Occipital lobe (tissue), 2 donors: ENCODE results near the gene SYNGR1. TPM values are rescaled to one million over a fixed set of nuclear protein-coding genes. Genes with fewer than 3 reads are reported as not detected.

ENCODE experiments used
- DNase-seq: peaks from one replicate; lab custom pipeline; 2025; lab: John Stamatoyannopoulos, UW
- total RNA-seq: library from RNA; depleted of rRNA; stranded (reverse); fragments of >200 nt; gene quantifications from one replicate; pipeline ENCODE4 v1.2.3, GENCODE V29; 2014

Gene SYNGR1, protein sequence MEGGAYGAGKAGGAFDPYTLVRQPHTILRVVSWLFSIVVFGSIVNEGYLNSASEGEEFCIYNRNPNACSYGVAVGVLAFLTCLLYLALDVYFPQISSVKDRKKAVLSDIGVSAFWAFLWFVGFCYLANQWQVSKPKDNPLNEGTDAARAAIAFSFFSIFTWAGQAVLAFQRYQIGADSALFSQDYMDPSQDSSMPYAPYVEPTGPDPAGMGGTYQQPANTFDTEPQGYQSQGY
- total RNA-seq, result 63.9 TPM

DNA sequence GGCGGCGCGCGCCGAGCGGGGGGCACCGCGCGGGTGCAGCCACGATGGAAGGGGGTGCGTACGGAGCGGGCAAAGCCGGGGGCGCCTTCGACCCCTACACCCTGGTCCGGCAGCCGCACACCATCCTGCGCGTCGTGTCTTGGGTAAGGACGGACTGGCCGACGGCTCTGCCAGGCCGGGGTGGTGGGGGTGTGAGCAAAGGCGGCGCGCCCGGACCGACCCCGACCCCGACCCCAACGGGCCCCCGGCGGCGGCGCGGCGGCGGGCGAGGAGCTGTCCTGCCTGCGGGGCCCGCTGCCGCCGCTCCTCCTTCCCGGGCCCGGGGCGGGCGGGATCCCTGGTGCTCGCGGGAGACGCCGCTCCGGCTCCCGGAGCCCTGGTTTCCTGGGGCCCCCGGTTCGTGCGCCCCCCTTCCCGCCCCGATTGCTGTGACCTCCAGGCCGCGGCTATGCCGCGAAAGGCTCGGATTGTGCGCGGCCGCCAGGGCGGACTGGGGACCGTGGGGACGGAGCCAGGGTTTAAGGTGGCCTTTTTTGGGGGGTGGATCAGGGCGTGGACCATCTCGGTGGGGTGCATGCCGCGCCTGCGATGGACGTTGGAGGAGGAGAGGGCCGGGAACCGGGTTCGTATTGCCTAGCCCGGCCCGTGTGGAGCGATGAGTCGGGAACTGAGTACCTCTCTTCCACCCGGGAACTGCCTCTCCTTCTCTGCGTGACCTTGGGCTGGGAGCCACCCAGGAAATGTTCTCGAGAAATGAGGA, at the start of gene SYNGR1:
SYNGR1 (plus strand) TSS at position 25 of the 760 bp plus-strand sequence; CDS start at position 45, 20 bp downstream.
- DNase-seq, result no peak

DNA sequence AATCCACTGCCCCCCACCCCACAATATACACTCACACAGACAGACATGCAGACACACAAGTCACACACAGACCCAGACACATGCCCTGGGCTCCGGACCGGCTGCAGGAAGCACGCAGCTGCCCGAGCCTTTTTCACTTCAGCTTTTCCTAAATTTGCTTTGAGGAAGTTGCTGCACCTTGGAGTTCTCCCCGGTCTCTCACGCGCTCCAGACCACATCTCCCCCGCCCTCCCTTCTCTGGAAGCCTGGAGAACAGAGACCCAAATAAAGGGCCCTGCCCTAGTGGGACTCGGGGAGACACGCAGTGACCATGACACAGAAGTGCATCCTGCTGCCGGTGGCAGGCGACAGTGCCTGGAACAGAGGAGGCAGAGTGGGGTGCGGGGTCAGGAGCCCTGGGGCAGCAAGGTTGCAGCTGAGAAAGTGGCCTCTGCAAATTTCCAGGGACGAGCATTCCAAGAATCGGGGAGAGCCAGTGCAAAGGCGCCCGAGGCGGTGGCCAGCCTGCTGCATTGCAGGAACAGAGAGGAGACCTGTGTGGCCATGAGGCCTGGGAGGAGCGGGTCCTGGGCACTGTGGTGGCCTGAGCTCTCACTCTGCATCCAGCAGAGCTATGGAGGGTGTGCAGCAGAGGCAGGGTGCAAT, 49.5 kb upstream of the SYNGR1 start:
- no peak for DNase-seq

DNA sequence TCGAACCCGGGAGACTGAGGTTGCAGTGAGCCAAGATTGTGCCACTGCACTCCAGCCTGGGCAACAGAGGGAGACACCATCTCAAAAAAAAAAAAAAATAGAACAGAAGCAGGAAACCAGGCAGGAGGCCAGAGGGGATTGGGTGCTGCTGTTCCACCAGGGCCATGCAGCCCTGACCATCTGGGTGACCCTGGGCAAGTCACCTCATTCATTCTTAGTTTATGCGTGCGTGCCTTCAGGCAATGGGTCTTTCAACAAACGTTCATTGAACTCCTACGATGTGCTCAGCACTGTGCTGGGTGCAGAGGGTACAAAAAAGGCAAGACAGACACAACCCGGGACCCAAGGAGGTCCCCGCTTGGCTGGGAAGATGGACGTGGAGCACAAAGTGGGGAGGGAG, 48.7 kb upstream of the SYNGR1 start:
- no peak for DNase-seq

DNA sequence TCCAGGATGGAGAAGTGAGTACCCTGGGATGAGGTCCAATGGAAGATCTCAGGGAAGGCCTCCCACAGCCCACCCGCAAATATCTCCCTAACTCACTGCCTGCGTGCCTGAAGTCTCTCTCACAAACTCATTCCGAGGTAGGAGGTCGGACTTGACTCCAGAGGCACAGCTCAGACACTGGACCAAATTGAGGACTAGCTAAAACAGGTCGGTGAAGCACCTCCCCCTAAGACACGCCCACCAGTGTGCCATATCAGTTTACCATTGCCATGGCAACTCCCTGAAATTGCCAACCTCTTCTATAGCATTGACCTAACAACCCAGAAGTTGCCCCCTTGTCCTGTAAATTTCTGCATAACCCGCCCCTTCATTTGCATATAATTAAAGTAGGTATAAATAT, 47.9 kb upstream of the SYNGR1 start:
- no peak for DNase-seq

DNA sequence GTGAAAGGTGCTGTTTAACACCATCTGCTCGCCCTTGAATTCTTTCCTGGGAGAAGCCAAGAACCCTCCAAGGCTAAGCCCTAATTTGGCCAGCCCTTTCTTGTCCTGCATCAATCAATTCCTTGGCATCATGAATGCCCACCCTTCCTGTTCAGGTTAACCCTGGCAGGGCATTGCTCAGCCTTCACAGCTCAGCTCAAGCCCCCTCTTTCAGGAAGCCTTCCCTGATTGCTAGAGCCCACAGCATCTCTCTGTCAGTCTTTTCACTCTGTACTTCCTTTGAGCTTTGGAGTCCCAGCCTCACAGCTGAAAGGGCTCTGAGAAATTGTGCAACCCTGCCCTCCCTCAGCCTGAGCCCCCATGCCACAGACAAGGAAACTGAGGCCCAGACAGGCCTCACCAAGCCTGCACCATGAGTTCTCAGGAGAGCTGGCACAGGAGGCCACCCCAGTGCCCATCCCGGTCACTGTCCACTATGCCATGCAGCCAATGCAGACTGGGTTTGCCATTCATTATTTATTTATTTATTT, 47.3 kb upstream of the SYNGR1 start:
- DNase-seq, result no peak

DNA sequence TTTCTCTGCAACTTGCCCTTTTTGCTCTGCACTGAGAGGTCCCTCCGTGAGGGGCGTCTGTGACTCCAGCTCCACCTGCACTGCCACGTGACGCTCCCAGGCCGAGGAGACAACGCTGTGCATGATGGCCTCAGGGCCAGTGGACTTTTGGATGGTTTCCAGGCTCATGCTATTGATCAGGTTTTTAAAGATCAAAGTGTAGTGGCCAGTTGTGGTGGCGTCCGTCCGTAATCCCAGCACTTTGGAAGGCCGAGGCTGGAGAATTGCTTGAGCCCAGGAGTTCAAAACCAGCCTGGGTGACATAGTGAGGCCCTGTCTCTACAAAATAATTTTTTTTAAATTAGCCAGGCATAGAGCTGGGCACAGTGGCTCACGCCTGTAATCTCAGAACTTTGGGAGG, 46.4 kb upstream of the SYNGR1 start:
- no peak for DNase-seq

DNA sequence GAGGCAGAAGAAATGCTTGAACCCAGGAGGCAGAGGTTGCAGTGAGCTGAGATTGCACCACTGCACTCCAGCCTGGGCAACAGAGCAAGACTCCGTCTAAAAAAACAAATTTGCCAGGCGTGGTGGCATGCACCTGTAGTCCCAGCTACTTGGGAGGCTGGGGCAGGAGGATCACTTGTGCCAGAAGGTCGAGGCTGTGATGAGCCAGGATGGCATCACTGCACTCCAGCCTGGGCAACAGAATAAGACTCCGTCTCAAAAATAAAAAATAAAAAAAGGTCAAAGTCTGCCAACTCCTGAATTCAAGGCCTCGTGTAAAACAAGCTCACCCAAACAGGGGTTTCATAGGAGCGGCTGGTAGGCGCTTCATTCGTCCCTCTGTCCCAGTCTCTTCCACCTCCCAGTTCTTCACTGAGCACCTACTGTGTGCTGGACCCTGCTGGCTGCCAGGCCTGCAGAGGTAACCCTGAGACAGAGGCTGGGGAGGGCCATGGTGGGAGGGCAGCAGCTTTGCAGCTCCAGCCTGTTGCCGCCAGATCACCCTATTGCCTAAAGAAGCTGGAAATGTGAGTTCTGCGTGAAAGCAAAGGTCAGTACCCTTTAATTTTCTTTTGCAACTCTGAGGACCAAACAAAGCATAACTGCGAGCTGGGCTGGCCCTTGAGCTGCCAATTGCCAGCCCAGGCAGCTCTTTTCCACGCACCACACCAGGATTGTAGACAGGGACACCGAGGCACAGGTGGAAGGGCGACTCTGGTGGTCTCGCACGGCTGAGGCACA, 45.7 kb upstream of the SYNGR1 start:
- DNase-seq, result no peak

DNA sequence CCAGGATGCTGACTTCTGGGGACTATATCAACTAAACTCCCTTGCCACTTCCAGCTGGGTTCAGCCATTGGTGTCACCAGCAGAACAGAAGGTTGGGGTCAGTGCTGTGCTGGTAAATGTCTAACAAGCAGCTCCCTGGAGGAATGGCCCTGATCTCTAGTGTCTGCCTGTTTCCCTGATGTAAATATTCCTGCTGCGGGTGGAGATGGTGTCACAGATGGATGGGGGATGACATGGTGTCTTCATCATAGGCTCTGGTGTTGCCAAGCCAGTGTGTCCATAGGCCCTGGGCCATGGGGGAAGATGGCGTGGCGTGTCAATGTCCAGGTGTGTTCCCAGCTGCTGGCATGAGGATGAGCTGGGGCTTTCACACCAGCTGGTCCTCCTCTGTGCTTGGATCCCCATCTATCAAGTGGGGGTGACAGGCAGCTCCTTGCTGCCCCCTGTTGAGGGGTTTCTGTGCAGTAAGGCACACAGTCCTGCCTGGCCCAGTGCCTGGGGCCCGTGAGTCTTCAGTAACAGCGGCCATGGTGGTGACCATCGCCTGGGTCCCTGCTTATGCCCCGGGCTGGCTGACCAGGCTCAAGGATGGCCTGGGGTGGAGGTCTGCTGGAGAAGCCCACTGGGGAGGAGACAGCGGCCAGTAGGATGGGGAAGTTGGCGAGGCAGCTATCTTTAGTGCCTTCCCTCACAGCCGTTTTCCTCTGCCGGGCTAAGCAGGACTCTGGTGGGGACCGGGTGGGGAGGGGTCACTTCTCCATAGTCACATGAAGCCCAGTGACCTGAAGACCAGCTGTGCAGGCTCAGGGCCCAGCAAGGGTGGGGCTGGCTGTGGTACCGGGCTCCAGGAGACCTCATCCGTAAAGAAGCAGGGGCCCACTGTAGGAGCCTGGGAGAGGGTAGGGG, 43.1 kb upstream of the SYNGR1 start:
- no peak for DNase-seq

DNA sequence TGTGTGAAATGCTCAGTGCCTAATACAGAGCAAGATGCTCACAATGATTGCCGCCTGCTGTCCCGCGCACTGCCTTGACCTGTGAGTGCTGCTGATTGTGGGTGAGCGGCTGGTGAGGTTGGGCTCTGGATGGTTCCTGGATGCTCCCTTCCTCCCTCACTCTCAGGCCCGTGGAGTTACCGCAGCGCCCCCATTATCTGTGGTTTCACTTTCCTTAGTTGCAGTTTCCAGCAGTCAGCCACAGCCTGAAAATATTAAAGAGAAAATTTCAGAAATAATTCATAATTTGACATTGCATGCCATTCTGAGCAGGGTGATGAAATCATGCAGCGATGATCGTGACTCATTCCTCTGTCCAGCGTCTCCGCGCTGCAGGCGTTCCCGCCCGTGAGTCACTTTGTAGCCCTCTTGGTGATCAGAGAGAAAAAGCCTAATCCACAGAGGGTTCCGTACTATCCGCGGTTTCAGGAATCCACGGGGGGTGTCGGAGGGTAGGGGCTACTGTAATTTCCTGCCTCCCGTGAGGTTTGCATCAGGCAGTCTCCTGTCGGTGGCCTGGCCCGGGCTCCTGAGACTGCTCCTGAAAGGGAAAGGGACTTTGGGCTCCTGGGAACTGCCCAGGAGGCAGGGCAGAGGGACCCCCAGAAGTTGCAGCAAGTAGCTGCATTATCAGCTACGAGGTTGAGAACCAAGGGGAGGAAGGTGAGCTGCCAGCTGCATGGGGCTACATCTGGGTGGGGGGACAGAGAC, 41.0 kb upstream of the SYNGR1 start:
- no peak for DNase-seq

DNA sequence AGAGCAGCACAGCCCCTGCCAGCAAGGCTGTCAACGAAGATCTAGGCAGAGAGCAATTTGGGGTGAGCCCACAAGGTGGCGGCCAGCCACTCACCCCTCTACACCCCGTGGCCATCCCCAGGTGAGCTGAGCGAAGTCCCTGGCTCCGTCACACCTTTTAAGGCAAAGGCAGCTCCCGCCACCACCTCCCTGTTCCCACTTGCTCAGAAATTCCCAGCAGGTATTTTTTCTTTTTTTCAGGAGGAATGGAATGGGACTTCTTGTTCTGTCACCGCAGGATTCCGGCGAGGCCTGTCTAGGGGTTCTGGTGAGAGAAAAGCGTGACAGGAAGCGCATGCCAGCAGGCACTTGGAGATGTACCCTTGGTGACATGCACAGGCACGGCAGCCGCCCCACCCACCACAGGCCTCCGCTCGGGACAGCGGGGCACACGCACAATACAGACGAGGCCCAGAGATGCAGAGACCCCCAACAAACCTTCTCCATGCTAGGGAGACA, 40.4 kb upstream of the SYNGR1 start:
- no peak for DNase-seq

DNA sequence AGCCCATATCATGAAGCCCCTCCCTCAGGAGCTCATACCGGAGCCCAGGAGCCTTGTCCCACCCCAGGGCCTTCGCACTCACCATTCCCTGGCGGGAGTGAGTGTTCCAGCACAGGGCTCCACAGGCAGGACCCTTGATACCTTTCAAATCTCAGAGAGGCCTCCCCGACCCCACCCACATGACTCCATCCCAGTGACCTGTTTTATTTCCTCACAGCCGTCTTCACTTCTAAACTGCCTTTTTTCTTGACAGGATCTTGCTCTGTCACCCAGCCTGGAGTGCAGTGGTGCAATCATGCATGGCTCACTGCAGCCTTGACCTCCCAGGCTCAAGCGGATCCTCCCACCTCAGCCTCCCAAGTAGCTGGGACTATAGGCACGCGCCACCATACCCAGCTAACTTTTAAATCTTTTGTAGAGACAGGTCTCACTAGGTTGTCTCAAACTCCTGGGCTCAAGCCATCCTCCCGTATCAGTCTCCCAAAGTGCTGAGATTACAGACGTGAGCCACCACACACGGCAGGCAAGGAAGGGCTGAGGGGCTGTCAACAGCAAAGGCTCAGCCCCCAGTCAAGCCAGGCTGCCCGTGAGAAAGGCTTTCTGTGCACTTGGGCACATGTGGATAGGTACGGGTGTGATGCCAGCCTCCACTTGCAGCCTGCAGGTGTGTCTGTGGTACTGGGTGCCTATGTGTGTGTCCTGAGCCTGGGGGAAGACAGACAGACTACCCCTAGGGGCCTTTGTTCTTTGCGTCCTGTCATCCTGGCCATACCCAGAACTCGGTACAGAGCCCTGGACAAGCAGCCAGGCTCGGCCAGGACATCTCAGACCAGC, 39.7 kb upstream of the SYNGR1 start:
- DNase-seq, result no peak

DNA sequence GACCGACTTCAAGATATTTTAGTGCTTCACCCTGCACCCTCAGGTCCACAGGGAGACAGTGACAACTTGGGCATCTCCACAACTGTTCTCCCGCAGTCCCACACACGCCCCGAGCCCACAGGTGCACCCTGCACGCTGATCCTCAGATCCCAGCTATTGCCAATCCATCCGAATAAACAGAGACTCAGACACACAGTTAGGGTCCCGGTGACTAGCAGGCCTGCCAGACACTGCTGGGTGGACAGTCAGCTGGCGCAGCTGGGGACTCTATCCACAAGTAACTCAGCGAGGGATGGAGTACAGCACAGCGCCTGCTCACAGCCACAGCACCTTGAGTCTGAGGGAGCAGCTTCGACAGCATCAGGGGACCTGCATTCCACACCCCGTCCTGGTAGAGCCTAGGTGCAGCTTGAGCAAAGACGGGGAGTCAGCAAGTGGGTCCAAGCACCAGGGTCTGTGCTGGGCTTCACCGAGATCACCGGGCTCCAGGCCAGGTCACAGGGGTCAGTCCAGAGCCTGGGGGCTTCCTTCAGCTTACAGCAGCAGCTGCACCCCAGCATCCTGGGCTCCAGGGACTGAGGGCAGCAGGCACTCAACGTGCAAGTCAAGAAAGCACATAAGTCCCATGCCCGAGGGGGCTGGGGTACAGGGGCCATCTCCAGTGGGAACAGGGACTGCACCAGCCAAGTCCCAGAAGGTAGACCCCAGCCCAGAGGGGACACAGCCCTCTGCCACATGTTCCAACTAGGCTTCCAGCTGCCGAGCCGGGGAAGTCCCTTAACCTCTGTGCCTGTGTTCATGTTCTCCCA, 38.0 kb upstream of the SYNGR1 start:
- DNase-seq, result no peak

DNA sequence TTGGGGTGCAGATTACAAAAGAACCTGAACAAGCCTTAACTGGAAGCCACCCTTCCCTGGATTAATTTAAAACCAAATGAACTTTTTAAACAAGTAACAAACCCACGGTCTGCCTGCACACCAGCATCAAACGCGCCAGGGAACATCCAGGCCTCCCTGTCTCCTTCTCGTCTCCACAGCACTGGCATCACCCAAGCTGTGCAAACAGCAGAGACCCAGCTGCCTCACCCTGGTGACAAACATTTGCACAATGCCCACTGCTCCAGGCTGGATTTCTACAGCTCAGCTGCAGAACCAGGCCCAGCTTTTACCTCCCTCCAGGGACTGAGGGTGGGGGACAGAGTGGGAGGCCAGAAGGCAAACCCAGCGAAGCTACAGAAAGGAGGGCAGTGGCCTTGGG, 37.4 kb upstream of the SYNGR1 start:
- no peak for DNase-seq

DNA sequence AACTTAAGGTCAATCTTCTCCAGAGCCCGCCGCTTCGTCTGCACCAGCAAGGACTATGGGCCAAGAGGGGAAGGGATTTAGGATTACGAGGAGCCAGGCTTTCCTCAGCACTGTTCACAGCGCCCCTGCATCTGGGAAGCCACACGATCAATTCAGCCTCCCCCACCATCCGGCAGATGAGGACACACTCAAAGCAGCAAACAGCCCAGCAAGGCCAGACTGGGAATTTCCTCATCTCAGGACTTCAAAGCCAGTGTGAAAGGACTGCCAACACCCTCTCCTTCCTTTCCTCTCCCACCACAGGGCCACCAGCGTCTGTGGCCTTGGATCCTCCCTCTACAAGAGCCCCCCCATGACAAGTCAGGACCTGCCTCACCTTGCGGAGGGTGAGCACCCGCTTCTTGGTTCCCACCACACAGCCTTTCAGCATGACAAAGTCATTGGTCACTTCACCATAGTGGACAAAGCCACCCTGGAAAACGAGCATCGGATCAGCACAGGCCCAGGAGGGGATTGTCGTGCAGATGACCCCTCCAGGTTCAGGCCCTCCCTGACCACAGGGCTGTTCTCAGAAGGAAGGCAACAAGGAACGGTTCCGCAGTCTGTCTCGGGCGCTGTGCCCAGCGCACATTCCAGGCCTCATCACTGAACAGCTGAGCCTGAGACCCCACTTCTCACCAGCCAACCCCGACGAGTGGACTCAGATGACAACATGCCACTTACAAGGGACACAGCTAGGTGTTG, 36.4 kb upstream of the SYNGR1 start:
- no peak for DNase-seq

DNA sequence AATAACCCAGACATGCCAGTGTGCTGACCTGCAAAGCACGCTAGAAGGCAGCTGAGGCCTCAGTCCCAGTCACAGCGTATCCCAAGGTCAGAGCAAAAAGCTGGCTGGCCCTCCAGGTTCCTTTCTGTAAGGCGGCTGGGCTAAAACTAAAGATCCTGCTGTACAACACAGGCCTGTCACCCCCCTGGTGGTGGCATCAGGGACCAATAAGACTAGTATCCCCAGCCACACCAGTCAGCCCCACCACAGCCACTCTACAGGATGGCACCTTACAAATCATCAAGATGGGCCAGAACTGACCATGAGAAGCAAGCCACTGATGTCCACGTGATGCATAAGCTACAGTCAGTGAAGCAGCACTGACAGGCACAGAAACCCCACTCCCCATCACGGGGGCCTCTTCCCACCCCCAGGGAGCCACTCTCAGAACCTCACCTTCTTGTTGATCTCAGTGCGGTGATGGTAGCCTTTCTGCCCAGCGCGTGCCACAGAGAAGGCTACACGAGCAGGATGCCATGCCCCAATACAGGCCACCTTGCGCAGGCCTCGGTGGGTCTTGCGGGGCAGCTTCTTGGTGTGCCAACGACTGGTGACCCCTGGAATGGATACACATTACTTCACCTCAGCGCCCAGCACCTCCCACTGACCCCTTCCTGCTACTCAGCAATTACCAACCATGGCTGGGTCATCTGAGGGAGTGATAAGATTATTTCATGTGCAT, 35.4 kb upstream of the SYNGR1 start:
- no peak for DNase-seq

DNA sequence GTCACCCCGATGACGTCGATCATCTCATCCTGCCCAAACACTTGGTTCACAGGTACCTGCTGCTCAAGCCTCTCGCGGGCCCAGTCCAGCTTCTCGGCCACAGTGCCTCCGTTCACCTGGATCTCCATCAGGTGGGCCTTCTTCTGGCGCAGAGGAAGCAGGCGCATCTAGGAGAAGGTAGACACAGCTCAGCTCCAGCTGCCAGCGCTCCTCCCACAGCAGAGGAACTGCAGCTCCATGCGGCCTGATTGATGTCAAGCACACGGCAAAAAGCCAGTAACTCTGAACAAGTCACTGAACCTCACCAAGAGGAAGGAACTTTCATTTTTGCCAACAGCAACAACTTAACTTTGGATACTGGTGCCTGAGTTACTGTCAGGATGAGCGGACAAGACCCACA, 34.4 kb upstream of the SYNGR1 start:
- no peak for DNase-seq
